ENCODE data around the gene ATXN7L1. TPM values are rescaled to one million over a fixed set of nuclear protein-coding genes. Genes with fewer than 3 reads are reported as not detected.
"Not testable (repeated sequence)": the region's sequence is repeated elsewhere in the genome, so short reads cannot be mapped to it uniquely, and the experiment has no call there.

ATXN7L1 gene
- total and polyA plus RNA-seq, 4 donors: 4.2 to 22.5 (median 8.5) TPM

GRCh38 chr7:105791926-105792325 lies 84.5 kb downstream of the ATXN7L1 start:
- DNase-seq (no peak), ATAC-seq (ENCODE audit: insufficient read depth, low FRiP score) (no peak)
- Histone ChIP-seq H3K4me1 (ENCODE audit: control insufficient read depth in 5 of 5, insufficient read depth in 5 of 5, low read length in 5 of 5) (peaks cover 0 to 20% (median 9%) of the 10 kb centered on the region in 5 donors), H3K27me3 (ENCODE audit: control insufficient read depth in 3 of 3, insufficient read depth in 3 of 3, low read length in 2 of 3) (no peaks in the 10 kb centered on the region), H3K36me3 (ENCODE audit: control insufficient read depth in 4 of 4, insufficient read depth in 4 of 4, low read length in 4 of 4) (peaks cover 0 to 6% (median 1%) of the 10 kb centered on the region in 4 donors), H3K9ac (ENCODE audit: insufficient read depth in 1 of 2, low read length in 2 of 2) (no peak overlapping the region), H3K4me3 (no peak overlapping the region), H3K9me3 (ENCODE audit: control insufficient read depth in 4 of 4, insufficient read depth in 3 of 4, low read length in 3 of 4) (no peaks in the 10 kb centered on the region), H3K27ac (ENCODE audit: low read depth in 1 of 2, low read length in 1 of 2) (no peak overlapping the region)
- no peak for TF ChIP-seq CTCF (IDR thresholded peaks at IDR 0.05; ENCODE audit: control extremely low read depth, extremely low read depth)
- WGBS, 2 donors: 91 to 94% methylated on average over 8 of the region's 8 CpGs

- Histone ChIP-seq H3K4me3 (no peak overlapping the region), H3K4me1 (ENCODE audit: control insufficient read depth in 5 of 5, insufficient read depth in 5 of 5, low read length in 5 of 5) (peaks cover 0 to 18% (median 9%) of the 10 kb centered on the region in 5 donors), H3K27ac (ENCODE audit: low read depth in 1 of 2, low read length in 1 of 2) (no peak overlapping the region), H3K9ac (ENCODE audit: insufficient read depth in 1 of 2, low read length in 2 of 2) (no peak overlapping the region), H3K9me3 (ENCODE audit: control insufficient read depth in 4 of 4, insufficient read depth in 3 of 4, low read length in 3 of 4) (no peaks in the 10 kb centered on the region), H3K27me3 (ENCODE audit: control insufficient read depth in 3 of 3, insufficient read depth in 3 of 3, low read length in 2 of 3) (no peaks in the 10 kb centered on the region), H3K36me3 (ENCODE audit: control insufficient read depth in 4 of 4, insufficient read depth in 4 of 4, low read length in 4 of 4) (peaks cover 0 to 7% (median 1%) of the 10 kb centered on the region in 4 donors)
- DNase-seq (no peak), ATAC-seq (ENCODE audit: insufficient read depth, low FRiP score) (no peak)
- no peak for TF ChIP-seq CTCF (IDR thresholded peaks at IDR 0.05; ENCODE audit: control extremely low read depth, extremely low read depth)
- WGBS, 2 donors: 89% methylated on average over 3 of the region's 3 CpGs
Measured at GRCh38 chr7:105790996-105791395, 85.4 kb downstream of the ATXN7L1 start.

GRCh38 chr7:105790452-105790851 lies 85.9 kb downstream of the ATXN7L1 start:
- peaks cover 0 to 13% (median 7%) of the 10 kb centered on the region in 5 donors for H3K4me1 ChIP-seq (ENCODE audit: control insufficient read depth in 5 of 5, insufficient read depth in 5 of 5, low read length in 5 of 5)
- H3K27ac ChIP-seq (ENCODE audit: low read depth in 1 of 2, low read length in 1 of 2); H3K27me3 ChIP-seq (ENCODE audit: control insufficient read depth in 3 of 3, insufficient read depth in 3 of 3, low read length in 2 of 3); DNase-seq; H3K9ac ChIP-seq (ENCODE audit: insufficient read depth in 1 of 2, low read length in 2 of 2); ATAC-seq (ENCODE audit: insufficient read depth, low FRiP score); H3K9me3 ChIP-seq (ENCODE audit: control insufficient read depth in 4 of 4, insufficient read depth in 3 of 4, low read length in 3 of 4); H3K36me3 ChIP-seq (ENCODE audit: control insufficient read depth in 4 of 4, insufficient read depth in 4 of 4, low read length in 4 of 4); H3K4me3 ChIP-seq: not testable (repeated sequence)
- WGBS, 2 donors: 95 to 97% methylated on average over 2 of the region's 2 CpGs

- no peak for TF ChIP-seq CTCF (IDR thresholded peaks at IDR 0.05; ENCODE audit: control extremely low read depth, extremely low read depth)
- ATAC-seq (ENCODE audit: insufficient read depth, low FRiP score) (no peak), DNase-seq (no peak)
- H3K9ac ChIP-seq (ENCODE audit: insufficient read depth in 1 of 2, low read length in 2 of 2): no peak overlapping the region
- H3K27me3 ChIP-seq (ENCODE audit: control insufficient read depth in 3 of 3, insufficient read depth in 3 of 3, low read length in 2 of 3): no peaks in the 10 kb centered on the region
- peaks cover 0 to 7% (median 1%) of the 10 kb centered on the region in 4 donors for H3K36me3 ChIP-seq (ENCODE audit: control insufficient read depth in 4 of 4, insufficient read depth in 4 of 4, low read length in 4 of 4)
- peaks cover 0 to 3% (median 0%) of the 10 kb centered on the region in 5 donors for H3K4me1 ChIP-seq (ENCODE audit: control insufficient read depth in 5 of 5, insufficient read depth in 5 of 5, low read length in 5 of 5)
- WGBS, 2 donors: 90 to 91% methylated on average over 8 of the region's 8 CpGs
- H3K4me3 ChIP-seq: no peak overlapping the region
- H3K9me3 ChIP-seq (ENCODE audit: control insufficient read depth in 4 of 4, insufficient read depth in 3 of 4, low read length in 3 of 4): no peaks in the 10 kb centered on the region
- no peak overlapping the region for H3K27ac ChIP-seq (ENCODE audit: low read depth in 1 of 2, low read length in 1 of 2)
Measured at GRCh38 chr7:105788816-105789349, 87.5 kb downstream of the ATXN7L1 start.

All from lung (tissue), 12 donors.